Panc1 (cell line): ENCODE data around the gene MYRFL. TPM values are rescaled to one million over a fixed set of nuclear protein-coding genes. Genes with fewer than 3 reads are reported as not detected.

Source experiments
- ATAC-seq: fragments of 200-7000 bp; cut with Tn5 transposase; 2 replicates; pipeline ENCODE4 v1.9.1; 2020; ENCODE audit warnings: mild to moderate bottlenecking, moderate library complexity
- BruUV-seq: library from RNA; stranded (reverse); fragments of 400-500 nt; replicated peaks from 2 replicates; lab custom pipeline; 2021; lab: Mats Ljungman, UMichigan
- CTCF ChIA-PET: fragments of 300-600 bp; sonication (Branson Sonifier 250); formaldehyde crosslinking; loops from one replicate; lab custom pipeline; 2022; ENCODE audit warnings: antibody characterized with exemption; lab: Charles Lee
- POLR2A ChIA-PET: fragments of 300-600 bp; sonication (Branson Sonifier 250); formaldehyde crosslinking; loops from one replicate; lab custom pipeline; 2022; ENCODE audit warnings: antibody characterized with exemption; lab: Charles Lee
- DNase-seq: peaks from one replicate; pipeline ENCODE4 v3.0.0-alpha.2; 2010; ENCODE audit warnings: low read depth, low spot score
- H3K27ac ChIP-seq: 2 replicates; pipeline ENCODE4 v1.5.1; 2011; ENCODE audit warnings: mild to moderate bottlenecking, low read length, inconsistent platforms
- H3K27me3 ChIP-seq: fragments of 200-500 bp; sonication (Bioruptor generic); 2 replicates; pipeline ENCODE4 v1.6.0; 2014; ENCODE audit warnings: low read length, inconsistent platforms; ENCODE audit not compliant: control insufficient read depth, insufficient read depth
- H3K36me3 ChIP-seq: fragments of 200-500 bp; sonication (Bioruptor generic); 2 replicates; pipeline ENCODE4 v1.5.1; 2014; ENCODE audit warnings: inconsistent platforms, mild to moderate bottlenecking, low read length, moderate library complexity; ENCODE audit not compliant: control insufficient read depth, insufficient read depth
- H3K4me1 ChIP-seq: 2 replicates; pipeline ENCODE4 v1.5.1; 2011; ENCODE audit warnings: inconsistent platforms, mild to moderate bottlenecking, low read length, moderate library complexity; ENCODE audit not compliant: control insufficient read depth, insufficient read depth
- H3K4me3 ChIP-seq, 2 experiments: 2 replicates each; pipeline ENCODE4 v1.5.1; 2011 to 2012; ENCODE audit warnings: low read depth in 2 of 2, low read length in 2 of 2, mild to moderate bottlenecking in 2 of 2, inconsistent platforms in 1 of 2, moderate library complexity in 1 of 2
- H3K9me3 ChIP-seq: fragments of 200-500 bp; sonication (Bioruptor generic); 2 replicates; pipeline ENCODE4 v1.5.1; 2014; ENCODE audit warnings: low read depth, mild to moderate bottlenecking, inconsistent platforms, low read length, moderate library complexity; ENCODE audit not compliant: control insufficient read depth, insufficient read depth
- POLR2AphosphoS5 ChIP-seq: IDR thresholded peaks from 2 replicates; pipeline ENCODE4 v1.6.1; 2012; ENCODE audit warnings: mild to moderate bottlenecking, low read depth, low read length, moderate library complexity
- SIN3A ChIP-seq: IDR thresholded peaks from 2 replicates; pipeline ENCODE4 v1.6.1; 2012; ENCODE audit warnings: low read depth, mild to moderate bottlenecking, low read length, moderate library complexity, borderline replicate concordance; ENCODE audit not compliant: insufficient read depth
- TCF7L2 ChIP-seq: IDR thresholded peaks from 2 replicates; pipeline ENCODE4 v1.6.1; 2011; ENCODE audit warnings: mild to moderate bottlenecking, low read depth, low read length, inconsistent platforms
- in situ Hi-C: cut with HindIII; loops from 2 replicates; pipeline ENCODE4 v1.10.0; 2016; ENCODE audit warnings: low sequenced_read_pairs, low pct_unique_long_range_greater_than_20kb
- intact Hi-C: fragments of 100-400 bp; cut with micrococcal nuclease; formaldehyde crosslinking; loops from one replicate; pipeline ENCODE4 v1.10.0; 2022; ENCODE audit not compliant: unreplicated experiment
- total RNA-seq: library from RNA; stranded (reverse); gene quantifications from one replicate; pipeline ENCODE4 v1.2.1, GENCODE V29; 2021; ENCODE audit not compliant: unreplicated experiment
- TF ChIP-seq, protein P1 (sequence below): fragments of 450-650 bp; IDR thresholded peaks from 2 replicates; pipeline ENCODE4 v1.5.1; 2017; ENCODE audit warnings: mild to moderate bottlenecking
- TF ChIP-seq, protein P2 (sequence below), 2 experiments: IDR thresholded peaks; 2 replicates each; pipeline ENCODE4 v1.6.1; 2011 to 2012; ENCODE audit warnings: low read depth in 2 of 2, control low read depth in 1 of 2, low read length in 1 of 2, mild to moderate bottlenecking in 1 of 2, moderate library complexity in 1 of 2; ENCODE audit not compliant: insufficient read depth in 1 of 2

Gene MYRFL
- total RNA-seq, 1 experiment from 2014 or later = not detected

DNA sequence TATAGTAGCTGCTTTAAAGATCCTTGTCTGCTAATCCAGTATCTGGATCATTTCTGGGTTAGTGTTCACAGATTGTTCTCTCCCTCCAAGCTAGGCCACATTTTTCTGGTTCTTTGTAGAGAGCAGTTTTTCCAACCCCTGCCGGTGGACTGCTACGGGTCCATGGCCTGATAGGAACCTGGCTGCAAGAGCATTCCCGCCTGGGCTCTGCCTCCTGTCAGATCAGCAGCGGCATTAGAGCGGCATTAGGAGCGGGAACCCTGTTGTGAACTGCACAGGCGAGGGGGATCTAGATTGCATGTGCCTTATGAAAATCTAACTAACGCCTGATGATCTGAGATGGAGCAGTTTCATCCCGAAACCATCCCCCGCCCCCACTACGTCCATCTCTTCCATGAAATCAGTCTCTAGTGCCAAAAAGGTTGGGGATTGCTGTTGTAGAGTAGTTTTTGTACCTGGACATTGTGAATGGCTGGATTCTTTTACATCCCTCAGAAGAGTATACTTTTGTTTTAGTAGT lies 50.4 kb downstream of the MYRFL start:
- ChIA-PET CTCF (no interaction called here), POLR2A (no interaction called here)
- Histone ChIP-seq H3K27me3 (peaks cover 6% of the 10 kb centered on the region; the same call in 1 of the 2 replicates), H3K36me3 (no peaks in the 10 kb centered on the region), H3K9me3 (no peaks in the 10 kb centered on the region), H3K27ac (no peak overlapping the region), H3K4me3 (no peak overlapping the region), H3K4me1 (no peaks in the 10 kb centered on the region)
- DNase-seq (no peak), ATAC-seq (no peak)
- in situ Hi-C loops = no loop called here
- BruUV-seq = no TSS peak
- TF ChIP-seq, protein P1, sequence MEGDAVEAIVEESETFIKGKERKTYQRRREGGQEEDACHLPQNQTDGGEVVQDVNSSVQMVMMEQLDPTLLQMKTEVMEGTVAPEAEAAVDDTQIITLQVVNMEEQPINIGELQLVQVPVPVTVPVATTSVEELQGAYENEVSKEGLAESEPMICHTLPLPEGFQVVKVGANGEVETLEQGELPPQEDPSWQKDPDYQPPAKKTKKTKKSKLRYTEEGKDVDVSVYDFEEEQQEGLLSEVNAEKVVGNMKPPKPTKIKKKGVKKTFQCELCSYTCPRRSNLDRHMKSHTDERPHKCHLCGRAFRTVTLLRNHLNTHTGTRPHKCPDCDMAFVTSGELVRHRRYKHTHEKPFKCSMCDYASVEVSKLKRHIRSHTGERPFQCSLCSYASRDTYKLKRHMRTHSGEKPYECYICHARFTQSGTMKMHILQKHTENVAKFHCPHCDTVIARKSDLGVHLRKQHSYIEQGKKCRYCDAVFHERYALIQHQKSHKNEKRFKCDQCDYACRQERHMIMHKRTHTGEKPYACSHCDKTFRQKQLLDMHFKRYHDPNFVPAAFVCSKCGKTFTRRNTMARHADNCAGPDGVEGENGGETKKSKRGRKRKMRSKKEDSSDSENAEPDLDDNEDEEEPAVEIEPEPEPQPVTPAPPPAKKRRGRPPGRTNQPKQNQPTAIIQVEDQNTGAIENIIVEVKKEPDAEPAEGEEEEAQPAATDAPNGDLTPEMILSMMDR = no peak
- TF ChIP-seq SIN3A (no peak), TCF7L2 (no peak), POLR2AphosphoS5 (no peak)
- TF ChIP-seq, protein P2, sequence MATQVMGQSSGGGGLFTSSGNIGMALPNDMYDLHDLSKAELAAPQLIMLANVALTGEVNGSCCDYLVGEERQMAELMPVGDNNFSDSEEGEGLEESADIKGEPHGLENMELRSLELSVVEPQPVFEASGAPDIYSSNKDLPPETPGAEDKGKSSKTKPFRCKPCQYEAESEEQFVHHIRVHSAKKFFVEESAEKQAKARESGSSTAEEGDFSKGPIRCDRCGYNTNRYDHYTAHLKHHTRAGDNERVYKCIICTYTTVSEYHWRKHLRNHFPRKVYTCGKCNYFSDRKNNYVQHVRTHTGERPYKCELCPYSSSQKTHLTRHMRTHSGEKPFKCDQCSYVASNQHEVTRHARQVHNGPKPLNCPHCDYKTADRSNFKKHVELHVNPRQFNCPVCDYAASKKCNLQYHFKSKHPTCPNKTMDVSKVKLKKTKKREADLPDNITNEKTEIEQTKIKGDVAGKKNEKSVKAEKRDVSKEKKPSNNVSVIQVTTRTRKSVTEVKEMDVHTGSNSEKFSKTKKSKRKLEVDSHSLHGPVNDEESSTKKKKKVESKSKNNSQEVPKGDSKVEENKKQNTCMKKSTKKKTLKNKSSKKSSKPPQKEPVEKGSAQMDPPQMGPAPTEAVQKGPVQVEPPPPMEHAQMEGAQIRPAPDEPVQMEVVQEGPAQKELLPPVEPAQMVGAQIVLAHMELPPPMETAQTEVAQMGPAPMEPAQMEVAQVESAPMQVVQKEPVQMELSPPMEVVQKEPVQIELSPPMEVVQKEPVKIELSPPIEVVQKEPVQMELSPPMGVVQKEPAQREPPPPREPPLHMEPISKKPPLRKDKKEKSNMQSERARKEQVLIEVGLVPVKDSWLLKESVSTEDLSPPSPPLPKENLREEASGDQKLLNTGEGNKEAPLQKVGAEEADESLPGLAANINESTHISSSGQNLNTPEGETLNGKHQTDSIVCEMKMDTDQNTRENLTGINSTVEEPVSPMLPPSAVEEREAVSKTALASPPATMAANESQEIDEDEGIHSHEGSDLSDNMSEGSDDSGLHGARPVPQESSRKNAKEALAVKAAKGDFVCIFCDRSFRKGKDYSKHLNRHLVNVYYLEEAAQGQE (IDR thresholded peaks at IDR 0.05; ENCODE audit: insufficient read depth in 1 of 2, low read depth in 2 of 2, low read length in 1 of 2) = no peak
- intact Hi-C loops = loop anchor here (5.0 kb wide), 1 partner anchor 852 kb away; no protein-coding TSS in a partner anchor

DNA sequence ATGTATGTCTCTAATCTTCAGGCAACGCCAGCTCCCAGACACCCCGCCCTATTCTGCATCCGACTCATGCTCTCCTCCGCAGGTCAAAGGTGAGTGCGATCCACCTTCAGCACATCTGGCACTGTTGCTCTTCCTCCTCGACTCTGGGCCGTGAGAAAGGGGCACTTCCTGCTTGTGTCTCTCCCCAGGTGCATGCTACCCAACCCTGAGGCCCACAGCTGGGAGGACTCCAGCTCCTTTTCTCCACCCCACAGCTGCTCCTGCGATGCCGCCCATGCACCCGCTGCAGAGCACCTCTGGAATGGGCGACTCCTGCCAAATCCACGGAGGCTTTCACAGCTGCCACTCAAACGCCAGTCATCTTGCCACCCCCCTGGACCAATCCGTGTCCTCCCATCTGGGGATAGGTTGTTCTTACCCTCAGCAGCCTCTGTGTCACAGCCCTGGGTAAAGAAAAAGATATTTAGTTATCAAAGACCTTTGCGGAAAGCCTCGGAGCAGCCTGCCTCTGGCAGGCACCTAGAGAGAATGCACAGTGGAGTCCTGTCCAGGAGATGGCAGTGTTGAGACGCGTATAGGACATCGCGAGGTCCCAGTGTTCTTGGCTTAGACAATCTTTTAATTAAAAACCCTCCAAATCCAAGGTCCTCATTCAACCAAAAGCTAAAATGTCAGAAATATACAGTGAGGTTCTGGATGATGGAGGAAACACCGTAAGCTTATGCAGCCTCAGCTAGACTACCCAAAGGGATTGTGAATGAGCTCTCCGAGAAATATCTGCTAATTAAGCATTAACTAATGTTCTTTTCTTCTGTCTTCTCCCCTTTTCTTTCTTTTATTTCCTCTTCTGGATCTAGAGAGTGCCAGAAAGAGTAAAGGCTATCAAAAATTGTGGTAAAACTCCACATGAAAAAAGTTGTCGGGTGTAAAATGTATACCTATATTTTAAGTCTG lies 54.3 kb downstream of the MYRFL start:
- POLR2A ChIA-PET = no interaction called here
- in situ Hi-C loops = no loop called here

More for the DNA sequence above, 54.3 kb downstream of the MYRFL start:
- peaks cover 6% of the 10 kb centered on the region; the same call in 1 of the 2 replicates for H3K27me3 ChIP-seq
- ATAC-seq = peak; percentile 96
- TF ChIP-seq, protein P1 = peak; percentile 91
- TF ChIP-seq TCF7L2 (no peak), SIN3A (no peak)
- TF ChIP-seq, protein P2 (IDR thresholded peaks at IDR 0.05; ENCODE audit: insufficient read depth in 1 of 2, low read depth in 2 of 2, low read length in 1 of 2) = no peak
- no peaks in the 10 kb centered on the region for H3K9me3 ChIP-seq
- intact Hi-C loops = loop anchor here (5.0 kb wide), 1 partner anchor 848 kb away; no protein-coding TSS in a partner anchor
- no TSS peak for BruUV-seq
- no peak overlapping the region for H3K27ac ChIP-seq
- no peaks in the 10 kb centered on the region for H3K36me3 ChIP-seq
- H3K4me1 ChIP-seq = no peaks in the 10 kb centered on the region
- CTCF ChIA-PET = interaction anchor here (0.5 to 1.0 kb wide), 5 partner anchors 96 to 1967 kb away, joined by 3 to 6 read pairs (median 4); no protein-coding TSS in a partner anchor
- DNase-seq = no peak
- H3K4me3 ChIP-seq = peak overlapping the region in 1 of 2 experiments; percentile 41; a peak in 2 of 4 replicates
